Activated CD8-positive, alpha-beta memory T cell treated with anti-CD3 and anti-CD28 coated beads, Interleukin-2, amount 50 U/mL, for 1 hour (primary cell): ENCODE measurements around the gene ZNF878.
A peak's percentile ranks its signal among the peaks of the same experiment; 100 is the strongest.
"Not testable (repeated sequence)": the region's sequence is repeated elsewhere in the genome, so short reads cannot be mapped to it uniquely, and the experiment has no call there.

Experiments
- DNase-seq: peaks from one replicate; pipeline ENCODE4 v3.0.0-alpha.2; 2020; ENCODE audit errors: extremely low read depth

The ZNF878 gene

GRCh38 chr19:12052497-12053169, at the start of gene ZNF878:
TSS of gene ZNF878 (minus strand) at chr19:12052961. CDS start at chr19:12052801, 160 bp downstream.
- no peak for DNase-seq

- no peak for DNase-seq
Measured at GRCh38 chr19:12098040-12098439, 45.3 kb upstream of the ZNF878 start.

- DNase-seq, result no peak
Measured at GRCh38 chr19:12095111-12095790, 42.5 kb upstream of the ZNF878 start.

- DNase-seq, result no peak
Measured at GRCh38 chr19:12093777-12094176, 41.0 kb upstream of the ZNF878 start.

GRCh38 chr19:12092956-12093355, 40.2 kb upstream of the ZNF878 start:
- no peak for DNase-seq

GRCh38 chr19:12092065-12092867, 39.5 kb upstream of the ZNF878 start:
- no peak for DNase-seq

- no peak for DNase-seq
Measured at GRCh38 chr19:12090807-12091206, 38.0 kb upstream of the ZNF878 start.

- no peak for DNase-seq
Measured at GRCh38 chr19:12085074-12085818, 32.5 kb upstream of the ZNF878 start.

- not testable (repeated sequence) for DNase-seq
Measured at GRCh38 chr19:12083336-12083735, 30.6 kb upstream of the ZNF878 start.

- no peak for DNase-seq
Measured at GRCh38 chr19:12077375-12077774, 24.6 kb upstream of the ZNF878 start.

- DNase-seq, result not testable (repeated sequence)
Measured at GRCh38 chr19:12076331-12076730, 23.6 kb upstream of the ZNF878 start.

- no peak for DNase-seq
Measured at GRCh38 chr19:12075538-12076139, 22.9 kb upstream of the ZNF878 start.

- peak; percentile 22 for DNase-seq
Measured at GRCh38 chr19:12064590-12065538, 12.1 kb upstream of the ZNF878 start, which contains the start of gene ZNF844. TSS of gene ZNF844 (plus strand) at chr19:12064731. CDS start at chr19:12064874, 143 bp downstream.

GRCh38 chr19:12055784-12056183, 3.0 kb upstream of the ZNF878 start:
- DNase-seq, result no peak

- no peak for DNase-seq
Measured at GRCh38 chr19:12052091-12052496, 667 bp downstream of the ZNF878 start.

GRCh38 chr19:12047868-12048267, 4.9 kb downstream of the ZNF878 start:
- DNase-seq, result no peak

GRCh38 chr19:12043752-12044422, 8.9 kb downstream of the ZNF878 start:
- DNase-seq, result no peak

GRCh38 chr19:12042893-12043292, 9.9 kb downstream of the ZNF878 start:
- DNase-seq, result no peak
